OCI-LY7 (cell line): ENCODE data around the gene ATP9B. TPM values are rescaled to one million over a fixed set of nuclear protein-coding genes. Genes with fewer than 3 reads are reported as not detected.

Source experiments
- BruUV-seq: library from RNA; stranded (reverse); fragments of 400-500 nt; replicated peaks from 2 replicates; lab custom pipeline; 2021; lab: Mats Ljungman, UMichigan
- CTCF ChIA-PET: fragments of 300-600 bp; sonication (Branson Sonifier 250); formaldehyde crosslinking; loops from one replicate; lab custom pipeline; 2022; ENCODE audit warnings: antibody characterized with exemption; ENCODE audit not compliant: unreplicated experiment; lab: Charles Lee
- POLR2A ChIA-PET: fragments of 300-600 bp; sonication (Branson Sonifier 250); formaldehyde crosslinking; loops from one replicate; lab custom pipeline; 2022; ENCODE audit warnings: antibody characterized with exemption; lab: Charles Lee
- DNase-seq: peaks from one replicate; pipeline ENCODE4 v3.0.0-alpha.2; 2015; ENCODE audit warnings: low spot score
- H2AFZ ChIP-seq: fragments of 200-600 bp; sonication (generic), shearing (Covaris generic); 2 replicates; pipeline ENCODE4 v1.6.1; 2014; ENCODE audit warnings: mild to moderate bottlenecking, antibody characterized with exemption, low read length, moderate library complexity
- H3K27ac ChIP-seq: fragments of 200-600 bp; sonication (generic); 2 replicates; pipeline ENCODE4 v1.5.1; 2014; ENCODE audit warnings: mixed run types, low read depth, mild to moderate bottlenecking, moderate library complexity, low read length, inconsistent platforms; ENCODE audit not compliant: poor library complexity, severe bottlenecking
- H3K36me3 ChIP-seq: fragments of 200-600 bp; sonication (generic); 2 replicates; pipeline ENCODE4 v1.6.1; 2014; ENCODE audit warnings: mild to moderate bottlenecking, antibody characterized with exemption, low read length, moderate library complexity, mixed read lengths; ENCODE audit not compliant: insufficient read depth
- H3K4me1 ChIP-seq: fragments of 200-600 bp; sonication (generic); 2 replicates; pipeline ENCODE4 v1.5.1; 2014; ENCODE audit warnings: mild to moderate bottlenecking, low read length; ENCODE audit not compliant: insufficient read depth, poor library complexity, severe bottlenecking
- H3K4me2 ChIP-seq: fragments of 200-600 bp; sonication (generic); 2 replicates; pipeline ENCODE4 v1.6.1; 2014; ENCODE audit warnings: mild to moderate bottlenecking, low read length
- H3K4me3 ChIP-seq: fragments of 200-600 bp; sonication (generic); 2 replicates; pipeline ENCODE4 v1.5.1; 2014; ENCODE audit warnings: mild to moderate bottlenecking, low read depth, low read length; ENCODE audit not compliant: poor library complexity, severe bottlenecking
- H3K79me2 ChIP-seq: fragments of 200-600 bp; sonication (generic); 2 replicates; pipeline ENCODE4 v1.6.1; 2016; ENCODE audit warnings: low read depth, mild to moderate bottlenecking, low read length, moderate library complexity, mixed read lengths; ENCODE audit not compliant: insufficient read depth
- H3K9me2 ChIP-seq: fragments of 200-600 bp; sonication (generic); 2 replicates; pipeline ENCODE4 v1.6.1; 2016; ENCODE audit warnings: mild to moderate bottlenecking, low read length, mixed read lengths; ENCODE audit not compliant: insufficient read depth
- H3K9me3 ChIP-seq: fragments of 200-600 bp; sonication (generic); 2 replicates; pipeline ENCODE4 v1.6.1; 2014; ENCODE audit warnings: mild to moderate bottlenecking, mixed run types, low read length, mixed read lengths
- H4K20me1 ChIP-seq: fragments of 200-600 bp; sonication (generic); 2 replicates; pipeline ENCODE4 v1.6.1; 2014; ENCODE audit warnings: mild to moderate bottlenecking, antibody characterized with exemption, low read length, moderate library complexity, mixed read lengths; ENCODE audit not compliant: insufficient read depth
- EZH2phosphoT487 ChIP-seq: fragments of 200-600 bp; sonication (generic); IDR thresholded peaks from 2 replicates; pipeline ENCODE4 v1.6.1; 2018; ENCODE audit warnings: low read depth, borderline replicate concordance, mild to moderate bottlenecking, mixed run types, antibody characterized with exemption, low read length, moderate library complexity, mixed read lengths
- intact Hi-C: fragments of 100-400 bp; cut with micrococcal nuclease; formaldehyde crosslinking; loops from one replicate; pipeline ENCODE4 v1.10.0; 2022; ENCODE audit not compliant: unreplicated experiment
- total RNA-seq, 2 experiments: library from RNA; depleted of rRNA in 1 of 2; stranded (reverse); fragments of >200 nt in 1 of 2; shearing (Covaris generic) in 1 of 2; gene quantifications; 2 replicates each; pipeline ENCODE4 v1.2.3, GENCODE V29; 2014 to 2022
- TF ChIP-seq, protein P1 (sequence below): fragments of 200-600 bp; sonication (generic); conservative IDR thresholded peaks from 2 replicates; pipeline ENCODE4 v1.5.1; 2014; ENCODE audit warnings: mild to moderate bottlenecking, antibody characterized with exemption, low read length, moderate library complexity, mixed read lengths

The ATP9B gene
- total RNA-seq, 2 experiments from 2014 or later: 27.1 to 36.4 TPM

DNA sequence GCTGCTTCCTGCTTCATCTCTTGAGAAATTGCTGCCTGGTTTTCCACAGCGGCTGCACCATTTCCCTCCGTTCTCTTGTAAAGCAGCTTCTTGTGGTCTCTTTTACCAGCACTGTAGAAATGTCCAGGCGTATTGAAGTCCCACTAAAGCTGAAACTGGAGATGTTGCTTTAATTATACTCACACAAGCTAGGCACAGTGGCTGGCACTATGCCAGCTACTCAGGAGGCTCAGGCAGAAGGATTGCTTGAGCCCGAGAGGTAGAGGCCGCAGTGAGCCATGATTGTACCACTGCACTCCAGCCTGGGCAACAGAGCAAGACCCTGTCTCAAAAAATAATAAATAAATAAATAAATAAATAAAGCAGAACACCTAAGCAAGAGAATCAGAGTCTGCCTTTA lies 19.2 kb upstream of the ATP9B start:
- ChIA-PET CTCF (no interaction called here), POLR2A (interaction anchor here (0.5 kb wide), 1 partner anchor 89 kb away, joined by 3 read pairs; no protein-coding TSS in a partner anchor)
- H3K9me2 ChIP-seq: no peaks in the 10 kb centered on the region
- H3K9me3 ChIP-seq: no peaks in the 10 kb centered on the region
- H2AFZ ChIP-seq: no peak overlapping the region
- H3K4me3 ChIP-seq: no peak overlapping the region
- no peak overlapping the region for H3K4me2 ChIP-seq
- no peaks in the 10 kb centered on the region for H4K20me1 ChIP-seq
- H3K27ac ChIP-seq: no peak overlapping the region
- no peaks in the 10 kb centered on the region for H3K36me3 ChIP-seq
- no peaks in the 10 kb centered on the region for H3K4me1 ChIP-seq
- no peak for DNase-seq
- BruUV-seq: no TSS peak
- H3K79me2 ChIP-seq: no peaks in the 10 kb centered on the region
- no peak for TF ChIP-seq EZH2phosphoT487
- TF ChIP-seq, protein P1, sequence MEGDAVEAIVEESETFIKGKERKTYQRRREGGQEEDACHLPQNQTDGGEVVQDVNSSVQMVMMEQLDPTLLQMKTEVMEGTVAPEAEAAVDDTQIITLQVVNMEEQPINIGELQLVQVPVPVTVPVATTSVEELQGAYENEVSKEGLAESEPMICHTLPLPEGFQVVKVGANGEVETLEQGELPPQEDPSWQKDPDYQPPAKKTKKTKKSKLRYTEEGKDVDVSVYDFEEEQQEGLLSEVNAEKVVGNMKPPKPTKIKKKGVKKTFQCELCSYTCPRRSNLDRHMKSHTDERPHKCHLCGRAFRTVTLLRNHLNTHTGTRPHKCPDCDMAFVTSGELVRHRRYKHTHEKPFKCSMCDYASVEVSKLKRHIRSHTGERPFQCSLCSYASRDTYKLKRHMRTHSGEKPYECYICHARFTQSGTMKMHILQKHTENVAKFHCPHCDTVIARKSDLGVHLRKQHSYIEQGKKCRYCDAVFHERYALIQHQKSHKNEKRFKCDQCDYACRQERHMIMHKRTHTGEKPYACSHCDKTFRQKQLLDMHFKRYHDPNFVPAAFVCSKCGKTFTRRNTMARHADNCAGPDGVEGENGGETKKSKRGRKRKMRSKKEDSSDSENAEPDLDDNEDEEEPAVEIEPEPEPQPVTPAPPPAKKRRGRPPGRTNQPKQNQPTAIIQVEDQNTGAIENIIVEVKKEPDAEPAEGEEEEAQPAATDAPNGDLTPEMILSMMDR: no peak
- intact Hi-C loops: no loop called here

GRCh38 chr18:79056827-79057367 lies 12.3 kb upstream of the ATP9B start:
- no peaks in the 10 kb centered on the region for H3K36me3 ChIP-seq
- H3K79me2 ChIP-seq: no peaks in the 10 kb centered on the region
- BruUV-seq: no TSS peak
- no peaks in the 10 kb centered on the region for H3K4me1 ChIP-seq
- TF ChIP-seq, protein P1: no peak
- TF ChIP-seq EZH2phosphoT487: no peak
- H3K4me3 ChIP-seq: no peak overlapping the region
- CTCF ChIA-PET: no interaction called here
- no peak for DNase-seq
- H4K20me1 ChIP-seq: no peaks in the 10 kb centered on the region
- H3K4me2 ChIP-seq: no peak overlapping the region
- H3K9me2 ChIP-seq: no peaks in the 10 kb centered on the region
- H3K27ac ChIP-seq: no peak overlapping the region
- intact Hi-C loops: no loop called here
- POLR2A ChIA-PET: no interaction called here
- no peak overlapping the region for H2AFZ ChIP-seq
- H3K9me3 ChIP-seq: no peaks in the 10 kb centered on the region

- ChIA-PET CTCF (no interaction called here), POLR2A (interaction anchor here (0.7 to 1.4 kb wide), 3 partner anchors 10 to 17 kb away, joined by 3 to 5 read pairs (median 3); no protein-coding TSS in a partner anchor)
- no peak overlapping the region for H2AFZ ChIP-seq
- no peaks in the 10 kb centered on the region for H4K20me1 ChIP-seq
- no peak for DNase-seq
- H3K4me3 ChIP-seq: no peak overlapping the region
- H3K4me2 ChIP-seq: no peak overlapping the region
- no peaks in the 10 kb centered on the region for H3K9me2 ChIP-seq
- H3K79me2 ChIP-seq: no peaks in the 10 kb centered on the region
- H3K4me1 ChIP-seq: no peaks in the 10 kb centered on the region
- no peaks in the 10 kb centered on the region for H3K36me3 ChIP-seq
- TF ChIP-seq, protein P1: no peak
- TF ChIP-seq EZH2phosphoT487: no peak
- intact Hi-C loops: no loop called here
- no TSS peak for BruUV-seq
- no peaks in the 10 kb centered on the region for H3K9me3 ChIP-seq
- no peak overlapping the region for H3K27ac ChIP-seq
These were observed 11.2 kb upstream of the ATP9B start for GRCh38 chr18:79058007-79058406.
